NCI-H1694 treated with DMSO at 0.1 percent for 48 hours (cell line): ENCODE measurements around the gene PTPN9.
"Not testable (repeated sequence)": the region's sequence is repeated elsewhere in the genome, so short reads cannot be mapped to it uniquely, and the experiment has no call there.

ENCODE experiments used
- DNase-seq: peaks from one replicate; lab custom pipeline; 2025; lab: John Stamatoyannopoulos, UW

The PTPN9 gene

DNA sequence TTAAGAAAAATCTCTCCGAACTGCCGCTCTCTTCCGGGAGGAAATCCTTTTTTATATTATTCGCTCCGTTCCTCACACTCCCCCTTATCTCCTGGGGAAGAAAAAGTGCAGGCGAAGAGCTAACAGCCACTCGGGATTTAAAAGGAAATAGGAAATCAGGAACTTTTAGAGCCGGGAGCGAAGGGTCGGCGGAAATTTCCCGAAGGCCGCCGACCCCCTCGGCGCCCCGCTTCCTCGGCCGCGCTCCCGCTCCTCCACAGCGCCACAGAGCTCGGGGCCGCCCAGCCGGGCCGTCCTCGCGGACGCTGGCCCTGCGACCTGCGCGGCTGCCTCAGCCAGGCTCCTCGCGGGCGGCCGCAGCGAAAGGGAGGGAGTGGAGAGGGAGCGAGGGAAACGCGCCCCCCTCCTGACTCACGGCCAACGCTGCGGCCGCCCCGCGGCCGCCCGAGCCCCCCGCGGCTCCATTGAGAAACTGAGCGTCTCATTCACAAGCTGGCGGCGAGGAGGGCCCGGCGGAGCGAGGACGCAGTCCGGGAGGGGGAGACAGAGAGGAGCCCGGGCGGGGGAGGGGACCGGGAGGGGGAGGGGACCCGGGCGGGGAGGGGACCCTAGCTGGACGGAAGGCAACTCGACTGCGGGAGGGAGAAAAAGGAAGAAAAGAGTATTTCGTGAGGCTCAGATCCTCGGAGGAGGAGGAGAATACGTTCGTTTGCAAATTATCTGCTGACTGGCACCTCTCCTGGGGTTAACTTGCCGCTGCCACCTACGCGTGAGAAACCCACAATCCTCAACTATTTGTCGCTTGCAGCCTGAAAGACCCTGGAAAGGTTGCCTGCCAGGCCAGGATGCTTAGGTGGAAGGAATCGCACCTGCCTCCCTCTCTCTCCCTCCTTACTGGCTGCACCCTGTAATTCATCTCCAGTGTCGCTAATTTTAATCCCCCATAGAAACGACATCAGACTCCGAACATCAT is at the start of gene PTPN9:
Gene PTPN9, minus strand, starts transcription at position 368 of the 973 bp plus-strand sequence. CDS start 539 bp downstream, outside the sequence.
- peak; percentile 42 for DNase-seq

DNA sequence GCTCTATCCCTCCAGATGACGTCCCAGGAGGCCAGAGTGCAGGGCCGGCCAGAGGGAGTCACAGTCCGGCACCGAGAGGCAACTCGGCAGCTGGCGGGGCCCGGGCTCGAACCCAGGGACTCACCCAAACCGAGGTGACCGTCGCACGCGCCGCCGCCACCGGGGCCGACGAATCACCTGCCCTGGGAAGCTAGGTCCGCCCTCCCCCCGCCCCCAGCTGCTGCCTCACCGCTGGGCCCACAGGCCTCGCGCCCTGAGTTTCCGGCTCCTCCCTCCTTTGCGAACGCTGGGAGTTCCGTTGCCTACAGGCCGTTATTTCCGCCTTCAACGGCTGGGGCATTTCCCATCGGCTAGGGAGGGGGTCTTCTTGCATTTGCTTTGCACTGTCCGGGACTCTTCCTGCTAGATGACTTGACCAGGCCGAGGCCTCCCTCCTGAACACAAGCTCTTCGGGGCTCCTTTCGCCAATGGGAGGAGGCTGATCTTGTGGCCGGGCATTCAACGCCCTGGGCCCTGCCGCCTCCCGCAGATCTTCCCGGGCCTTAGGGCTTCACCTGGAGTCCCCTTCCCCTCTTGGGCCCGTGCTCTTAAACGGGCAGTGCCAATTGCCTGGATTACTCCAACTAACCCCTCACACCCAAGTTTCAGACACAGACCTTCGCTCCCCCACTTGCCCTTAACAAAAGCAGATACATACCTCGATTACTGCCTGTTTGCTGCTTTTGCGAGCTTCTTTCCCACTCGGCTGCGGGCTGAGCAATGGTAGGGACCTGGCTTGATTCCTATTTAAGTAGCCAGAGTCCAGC is 46.6 kb upstream of the PTPN9 start, which contains the start of gene SNUPN:
Gene SNUPN, minus strand, starts transcription at position 184 of the 806 bp plus-strand sequence. CDS start 4,674 bp downstream, outside the sequence.
- DNase-seq, result peak; percentile 75

DNA sequence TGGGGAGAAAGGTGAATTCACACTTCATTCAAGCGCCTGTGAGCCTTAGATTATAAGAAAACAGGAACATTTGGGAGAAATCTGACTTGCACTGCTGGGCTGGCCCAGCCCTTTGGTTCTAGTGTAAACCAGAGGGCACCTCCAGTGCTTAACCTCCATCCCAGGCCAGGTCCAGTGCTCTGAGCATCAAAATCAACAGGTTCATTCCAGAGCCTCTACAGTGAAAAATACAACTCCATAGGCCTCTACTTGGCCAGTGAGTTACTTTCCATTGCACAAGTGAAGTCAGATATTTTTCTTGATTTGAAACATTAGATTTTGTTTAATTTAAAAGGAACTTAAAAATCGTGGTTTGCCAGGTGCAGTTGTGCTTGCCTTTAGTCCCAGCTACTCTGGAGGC is 43.4 kb upstream of the PTPN9 start:
- no peak for DNase-seq

DNA sequence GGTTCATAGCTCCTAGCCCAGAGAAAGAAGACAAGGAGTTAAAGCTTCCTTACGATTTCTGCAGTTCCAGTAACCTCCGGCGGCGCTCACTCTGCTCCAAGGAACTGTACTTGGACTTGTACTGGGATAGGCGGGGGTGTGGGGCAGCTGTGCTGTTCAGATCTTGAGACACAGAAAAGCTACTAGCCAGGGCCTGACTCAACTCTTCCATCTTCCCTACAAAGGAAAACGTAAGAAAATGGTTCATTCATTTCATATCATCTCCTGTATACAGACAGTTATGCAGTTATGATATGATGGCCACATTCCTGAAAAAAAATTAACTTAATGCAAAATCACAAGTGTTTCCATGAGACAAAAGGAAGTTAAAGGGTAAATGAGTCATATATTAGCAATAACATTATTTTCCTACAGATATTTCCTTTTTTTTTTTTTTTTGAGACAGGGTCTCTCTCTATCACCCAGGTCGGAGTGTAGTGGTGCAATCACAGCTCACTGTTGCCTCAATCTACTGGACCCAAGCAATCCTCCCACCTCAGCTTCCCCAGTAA is 41.8 kb upstream of the PTPN9 start:
- DNase-seq, result no peak

DNA sequence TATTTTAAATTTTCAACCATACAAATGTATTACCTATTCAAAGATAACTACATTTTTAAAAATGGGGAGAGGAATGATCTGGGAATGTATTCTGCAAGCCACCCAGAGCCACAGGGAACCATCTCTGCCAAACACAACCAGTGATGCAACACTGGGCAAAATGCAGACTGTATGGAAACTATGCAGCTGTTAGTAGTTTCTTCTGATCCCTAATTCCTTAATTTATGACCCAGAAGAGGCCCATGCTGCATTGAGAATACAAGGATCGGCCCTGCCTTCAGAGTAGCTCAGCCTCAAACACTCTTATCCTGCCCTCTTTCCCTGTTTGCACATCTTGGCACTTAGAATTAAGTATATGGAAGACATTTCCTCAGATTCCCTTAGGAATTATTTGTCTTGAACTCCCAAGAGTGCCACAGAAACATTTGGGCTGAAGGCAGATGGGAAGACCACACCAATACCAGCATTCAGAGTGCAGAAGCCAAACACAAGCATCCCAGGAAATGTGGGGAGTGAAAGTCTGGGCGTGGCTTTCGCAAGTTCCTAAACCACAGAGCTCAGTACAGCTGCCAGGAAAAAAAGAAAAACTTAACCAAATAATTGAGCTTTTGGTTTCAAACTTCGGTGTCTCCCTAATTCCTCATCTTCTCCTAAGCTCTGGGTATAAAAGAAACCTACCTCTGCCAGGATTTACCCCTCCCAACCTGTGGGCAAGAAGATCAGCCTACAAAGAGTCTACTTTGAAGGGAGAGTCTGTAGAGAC is 41.1 kb upstream of the PTPN9 start:
- no peak for DNase-seq

DNA sequence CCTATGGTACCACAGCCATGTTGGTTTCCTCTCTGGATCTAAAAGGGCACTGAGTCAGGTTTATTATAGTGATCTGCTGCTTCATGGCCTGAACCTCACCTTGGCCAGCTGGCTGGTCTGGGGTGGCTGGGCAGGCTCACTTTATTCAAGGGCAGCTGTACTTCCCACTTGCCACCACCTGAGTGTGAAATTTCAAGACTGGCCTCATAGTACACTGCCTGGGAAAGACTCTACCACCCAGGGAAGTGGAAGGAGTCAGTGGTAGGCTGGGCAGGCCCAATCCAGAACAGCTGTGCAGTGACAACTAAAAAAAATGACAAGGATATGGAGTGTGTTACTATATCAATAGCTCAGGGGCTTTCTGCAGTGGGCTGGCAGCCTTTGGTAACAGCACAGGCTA is 37.7 kb upstream of the PTPN9 start:
- DNase-seq, result no peak

DNA sequence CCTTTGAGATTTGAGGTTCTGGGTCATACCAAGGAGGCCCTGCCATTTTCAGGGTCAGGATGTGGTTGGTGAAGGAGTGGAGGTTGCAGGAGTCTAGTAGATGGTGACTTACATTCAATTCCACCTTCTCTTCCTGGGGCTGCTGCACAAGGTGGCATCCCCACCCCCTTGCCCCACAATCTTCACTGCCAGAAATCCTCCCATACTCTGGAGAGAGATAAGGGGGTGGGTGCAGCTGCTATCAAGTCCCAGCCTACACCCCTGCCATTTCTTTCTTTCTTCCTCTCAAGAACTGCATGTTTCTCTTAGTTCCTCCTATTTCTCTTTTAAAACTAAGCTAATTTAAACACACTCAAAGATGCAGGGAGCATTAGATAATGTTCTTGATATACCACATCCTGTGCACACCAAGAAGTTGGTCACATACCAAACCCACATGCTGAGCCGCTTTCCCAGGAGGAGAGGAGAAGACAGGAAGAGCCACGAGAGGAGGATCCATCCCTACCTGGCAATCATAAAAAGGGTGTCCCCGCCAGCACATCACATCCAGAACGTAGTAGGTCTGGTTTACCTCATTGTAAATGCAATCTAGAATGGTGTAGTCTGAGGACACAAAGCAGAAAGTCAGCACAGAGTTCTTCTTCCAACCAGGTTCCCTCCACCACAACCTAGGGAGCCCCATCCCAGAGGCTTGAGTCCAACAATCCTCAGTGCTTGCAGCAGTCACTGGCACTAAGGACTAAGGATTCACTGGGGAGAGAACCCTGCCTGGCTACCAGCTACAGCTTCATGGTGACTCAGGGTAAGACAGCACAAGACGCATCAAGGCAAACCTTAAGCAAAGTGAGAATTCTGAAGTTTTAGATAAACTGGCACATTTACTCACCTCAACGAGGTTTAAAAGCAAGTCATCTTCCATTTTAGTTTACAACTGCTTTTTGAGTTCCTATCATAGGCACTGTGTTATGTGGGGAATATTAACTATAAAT is 27.9 kb upstream of the PTPN9 start:
- no peak for DNase-seq

DNA sequence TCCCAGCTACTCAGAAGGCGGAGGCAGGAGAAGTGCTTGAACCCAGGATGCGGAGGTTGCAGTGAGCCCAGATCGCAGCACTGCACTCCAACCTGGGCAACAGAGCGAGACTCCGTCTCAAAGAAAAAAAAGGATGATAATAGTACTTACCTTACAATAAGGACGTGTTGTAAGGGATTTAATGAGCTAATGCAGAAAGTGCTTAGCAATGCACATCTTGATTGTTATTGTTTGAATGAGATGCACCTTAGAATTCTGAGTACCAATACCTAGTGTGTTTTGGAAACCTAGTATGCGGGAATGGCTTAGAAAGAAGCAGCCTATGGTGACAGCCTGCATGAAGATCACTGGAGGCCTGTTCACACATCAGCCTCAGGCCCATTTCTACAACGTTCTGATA is 26.9 kb upstream of the PTPN9 start:
- DNase-seq, result no peak

DNA sequence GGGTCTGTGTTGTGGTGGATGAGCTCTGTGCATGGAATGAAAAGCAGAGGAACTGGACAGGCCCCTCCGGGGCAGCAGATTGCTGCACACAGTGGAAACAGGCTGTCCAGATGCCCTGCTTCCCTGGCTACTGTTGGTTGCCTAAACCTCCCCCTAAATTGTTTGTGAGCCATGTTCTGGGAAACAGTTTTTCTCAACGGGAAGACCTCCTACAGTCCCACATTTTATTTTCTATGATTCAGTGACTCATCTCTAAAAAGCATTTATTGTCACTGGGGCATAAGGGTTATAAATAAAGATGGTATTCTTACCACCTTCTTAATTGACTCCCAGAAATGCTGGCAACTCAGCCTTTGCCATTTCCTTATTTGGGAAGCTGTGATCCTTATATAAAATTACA is 20.3 kb upstream of the PTPN9 start:
- DNase-seq, result no peak

DNA sequence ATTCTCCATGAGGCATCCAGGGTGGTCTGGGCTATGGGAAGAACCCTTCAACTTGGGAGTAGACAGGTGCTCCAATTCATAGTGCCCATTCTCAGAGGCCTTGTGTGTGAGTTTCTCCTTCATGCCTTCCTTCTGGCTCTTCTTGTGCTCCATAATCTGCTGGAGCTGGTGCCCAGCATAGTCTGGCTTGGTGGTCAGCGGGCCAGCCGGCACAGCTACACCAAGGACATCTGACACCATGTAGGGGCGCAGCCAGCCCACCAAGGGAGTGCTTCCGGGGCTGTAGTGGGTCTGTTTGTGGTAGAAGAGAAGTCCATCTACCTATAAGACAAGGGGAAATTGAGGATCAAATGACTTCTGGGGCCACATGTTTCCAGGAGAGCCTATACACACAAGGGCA is 19.2 kb upstream of the PTPN9 start:
- no peak for DNase-seq

DNA sequence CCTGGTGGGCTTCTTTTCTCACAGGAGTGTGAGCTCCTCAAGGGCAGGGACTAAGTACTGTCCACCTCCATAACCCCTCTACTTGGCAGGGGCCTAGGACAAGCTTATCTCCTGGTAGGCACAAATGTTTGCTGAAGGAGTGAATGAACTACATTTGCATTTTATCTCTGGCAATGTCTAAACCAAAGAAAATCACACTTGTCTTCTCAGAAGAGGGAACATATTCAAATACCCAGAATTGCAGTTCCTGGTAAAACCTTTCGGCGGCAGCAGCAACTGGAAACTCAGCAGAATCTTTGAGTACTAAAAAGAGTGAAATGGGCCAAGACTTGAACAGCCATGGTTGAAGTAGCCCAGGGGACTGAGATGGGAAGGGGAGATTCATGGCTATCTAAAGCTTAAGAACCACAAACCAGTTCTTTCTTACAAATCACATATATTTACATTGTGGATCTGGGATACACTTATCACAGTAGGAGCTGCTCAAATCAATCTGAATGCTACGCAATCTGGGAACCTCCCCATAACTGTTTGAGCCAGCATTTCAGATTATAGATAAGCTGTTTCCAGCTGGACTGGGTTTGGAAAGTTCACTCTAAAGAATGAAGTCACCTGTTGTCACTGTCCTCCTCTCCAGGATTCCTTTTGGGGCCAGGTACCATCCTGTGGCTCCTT is 18.7 kb upstream of the PTPN9 start:
- DNase-seq, result no peak

DNA sequence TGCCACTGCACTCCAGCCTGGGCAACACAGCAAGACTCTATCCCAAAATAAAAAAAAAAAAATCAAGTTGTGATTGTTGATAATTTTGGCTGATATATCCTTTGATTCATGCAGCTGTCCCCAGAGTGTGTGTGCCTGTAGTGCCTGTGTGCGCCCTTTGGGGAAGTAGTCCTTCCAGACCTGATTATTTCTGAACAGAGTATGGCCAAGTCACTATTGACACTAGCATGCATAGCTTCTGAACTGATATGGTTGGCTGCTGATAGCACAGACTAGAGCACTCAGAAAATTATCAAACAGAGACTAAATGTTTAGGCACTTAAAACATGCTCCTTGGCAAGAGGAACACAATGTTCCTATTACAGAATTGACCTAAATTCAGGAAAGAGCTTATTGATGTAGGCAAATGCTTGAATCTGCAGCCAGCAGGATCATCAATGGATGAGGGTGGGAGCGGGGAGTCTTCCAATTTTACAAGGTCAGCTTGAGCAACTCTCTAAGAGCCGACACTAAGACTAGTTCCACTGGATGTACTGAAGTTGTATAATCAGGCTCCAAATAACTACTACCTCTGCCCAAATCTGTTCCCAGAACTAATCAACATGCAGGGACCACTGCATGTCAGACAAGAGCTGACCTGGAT is 17.7 kb upstream of the PTPN9 start:
- DNase-seq, result no peak

DNA sequence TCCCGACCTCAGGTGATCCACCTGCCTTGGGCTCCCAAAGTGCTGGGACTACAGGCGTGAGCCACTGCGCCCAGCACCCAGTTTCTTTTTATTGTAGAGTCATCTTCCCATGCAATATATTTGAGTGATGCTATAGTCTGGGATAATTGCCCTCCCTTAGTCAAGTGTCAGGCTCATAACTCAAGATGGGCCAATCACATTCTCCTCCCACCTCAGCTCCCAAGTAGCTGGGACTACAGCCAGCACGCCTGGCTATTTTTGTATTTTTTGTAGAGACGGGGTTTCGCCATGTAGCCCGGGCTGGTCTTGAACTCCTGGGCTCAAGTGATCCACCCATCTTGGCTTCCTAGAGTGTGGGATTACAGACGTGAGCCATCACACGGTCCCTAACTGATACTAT is 15.2 kb upstream of the PTPN9 start:
- DNase-seq, result no peak

DNA sequence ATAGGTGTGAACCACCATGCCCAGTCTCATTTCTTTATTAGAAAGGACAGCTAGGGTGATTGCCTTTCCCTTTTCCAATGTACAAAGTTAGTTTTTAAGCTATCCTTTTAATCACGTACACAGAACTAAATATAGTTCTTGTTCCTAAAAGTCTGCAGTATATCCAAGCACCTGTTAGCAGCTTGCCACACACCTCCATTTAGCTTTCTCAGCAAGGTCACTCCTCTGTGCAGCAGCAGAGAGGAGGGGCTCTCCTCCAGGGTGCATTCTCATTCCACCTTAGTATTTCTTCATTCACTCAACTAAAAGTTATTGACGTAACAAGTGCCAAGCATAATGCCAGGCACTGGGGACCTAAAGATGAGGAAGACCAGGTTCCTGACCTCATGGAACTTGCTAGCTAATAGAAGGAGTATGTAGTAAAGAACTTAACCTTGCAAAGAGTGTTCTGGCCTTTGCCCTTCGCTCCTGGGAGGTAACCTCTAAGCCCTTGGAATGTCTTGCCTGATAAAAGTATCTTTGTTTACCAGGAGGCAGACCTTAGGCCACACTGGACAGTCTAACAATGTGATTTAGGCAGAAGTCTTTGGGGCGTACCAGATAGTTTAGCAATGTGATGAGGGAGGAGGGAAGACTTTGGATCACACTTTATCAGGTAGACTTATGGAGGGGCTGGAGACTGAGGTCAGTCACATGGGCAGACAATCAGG is 12.7 kb upstream of the PTPN9 start:
- no peak for DNase-seq

DNA sequence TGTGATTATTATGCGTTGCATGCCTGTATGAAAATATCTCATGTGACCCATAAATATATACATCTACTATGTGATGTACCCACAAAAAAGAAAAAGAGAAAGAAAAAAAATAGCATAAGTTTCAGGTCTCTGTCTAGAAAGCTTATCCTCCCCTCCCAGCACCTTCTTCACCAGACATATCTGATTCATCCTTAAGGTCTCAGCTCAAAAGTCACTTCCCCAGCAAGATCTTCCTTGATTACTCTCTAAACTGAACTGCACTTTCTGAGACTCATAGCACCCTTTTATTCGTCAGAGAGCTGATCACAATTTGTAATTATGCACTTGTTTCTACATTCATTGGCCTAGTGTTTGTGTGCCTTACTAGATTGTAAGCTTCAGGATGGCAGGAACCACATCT is 11.1 kb upstream of the PTPN9 start:
- DNase-seq, result no peak

DNA sequence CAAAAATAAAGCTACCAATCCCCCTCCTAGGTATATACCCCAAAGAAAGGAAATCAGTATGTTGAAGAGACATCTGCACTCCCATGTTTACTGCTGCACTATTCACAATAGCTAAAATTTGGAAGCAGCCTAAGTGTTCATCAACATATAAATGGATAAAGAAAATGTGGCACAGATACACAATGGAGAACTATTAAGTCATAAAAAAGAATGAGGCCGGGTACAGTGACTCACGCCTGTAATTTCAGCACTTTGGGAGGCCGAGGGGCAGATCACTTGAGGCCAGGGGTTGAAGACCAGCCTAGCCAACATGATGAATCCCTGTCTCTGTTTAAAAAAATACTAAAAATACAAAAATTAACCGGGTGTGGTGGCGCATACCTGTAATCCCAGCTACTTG is 10.0 kb upstream of the PTPN9 start:
- no peak for DNase-seq

DNA sequence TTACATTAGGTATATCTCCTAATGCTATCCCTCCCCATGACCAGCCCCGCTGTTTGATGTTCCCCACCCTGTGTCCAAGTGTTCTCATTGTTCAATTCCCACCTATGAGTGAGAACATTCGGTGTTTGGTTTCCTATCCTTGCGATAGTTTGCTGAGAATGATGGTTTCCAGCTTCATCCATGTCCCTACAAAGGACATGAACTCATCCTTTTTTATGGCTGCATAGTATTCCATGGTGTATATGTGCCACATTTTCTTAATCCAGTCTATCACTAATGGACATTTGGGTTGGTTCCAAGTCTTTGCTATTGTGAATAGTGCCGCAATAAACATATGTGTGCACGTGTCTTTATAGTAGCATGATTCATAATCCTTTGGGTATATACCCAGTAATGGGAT is 7.3 kb upstream of the PTPN9 start:
- not testable (repeated sequence) for DNase-seq

DNA sequence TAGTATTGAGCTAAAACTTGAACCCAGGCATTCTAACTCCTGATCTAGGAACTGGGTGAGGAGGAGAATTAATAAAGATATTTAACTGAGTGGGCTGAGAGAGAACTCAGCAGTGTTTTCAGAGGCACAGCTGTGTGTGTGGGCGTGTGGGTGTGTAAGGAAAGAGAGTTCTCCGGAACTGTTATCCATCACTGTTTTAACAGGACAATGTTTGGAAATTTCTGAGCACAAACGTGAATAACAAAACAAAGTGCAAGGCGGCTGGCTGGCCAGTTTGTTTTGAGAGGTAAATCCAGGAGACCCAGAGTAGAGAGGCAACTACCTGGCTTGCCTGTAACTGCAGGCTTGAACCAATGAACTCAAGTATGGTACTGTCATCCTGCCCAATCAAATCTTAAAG is 5.0 kb upstream of the PTPN9 start:
- DNase-seq, result no peak

DNA sequence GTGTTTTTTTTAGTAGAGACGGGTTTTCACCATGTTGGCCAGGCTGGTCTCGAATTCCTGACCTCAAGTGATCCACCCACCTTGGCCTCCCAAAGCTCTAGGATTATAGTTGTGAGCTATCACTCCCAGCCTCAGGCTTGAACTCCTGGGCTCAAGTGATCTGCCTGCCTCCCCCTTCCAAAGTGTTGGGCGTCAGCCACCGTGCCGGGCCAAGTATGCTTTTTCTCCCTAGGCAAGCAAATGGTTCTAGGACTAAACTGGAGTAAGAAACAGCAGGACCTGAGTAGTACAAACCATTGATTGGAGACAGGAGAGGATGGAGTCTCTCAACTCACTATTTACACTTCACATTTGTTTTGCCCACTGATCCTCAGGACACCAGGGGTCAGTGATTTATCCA is 4.6 kb upstream of the PTPN9 start:
- no peak for DNase-seq
